ENCODE data around the gene LCN12.

Gene LCN12

DNA sequence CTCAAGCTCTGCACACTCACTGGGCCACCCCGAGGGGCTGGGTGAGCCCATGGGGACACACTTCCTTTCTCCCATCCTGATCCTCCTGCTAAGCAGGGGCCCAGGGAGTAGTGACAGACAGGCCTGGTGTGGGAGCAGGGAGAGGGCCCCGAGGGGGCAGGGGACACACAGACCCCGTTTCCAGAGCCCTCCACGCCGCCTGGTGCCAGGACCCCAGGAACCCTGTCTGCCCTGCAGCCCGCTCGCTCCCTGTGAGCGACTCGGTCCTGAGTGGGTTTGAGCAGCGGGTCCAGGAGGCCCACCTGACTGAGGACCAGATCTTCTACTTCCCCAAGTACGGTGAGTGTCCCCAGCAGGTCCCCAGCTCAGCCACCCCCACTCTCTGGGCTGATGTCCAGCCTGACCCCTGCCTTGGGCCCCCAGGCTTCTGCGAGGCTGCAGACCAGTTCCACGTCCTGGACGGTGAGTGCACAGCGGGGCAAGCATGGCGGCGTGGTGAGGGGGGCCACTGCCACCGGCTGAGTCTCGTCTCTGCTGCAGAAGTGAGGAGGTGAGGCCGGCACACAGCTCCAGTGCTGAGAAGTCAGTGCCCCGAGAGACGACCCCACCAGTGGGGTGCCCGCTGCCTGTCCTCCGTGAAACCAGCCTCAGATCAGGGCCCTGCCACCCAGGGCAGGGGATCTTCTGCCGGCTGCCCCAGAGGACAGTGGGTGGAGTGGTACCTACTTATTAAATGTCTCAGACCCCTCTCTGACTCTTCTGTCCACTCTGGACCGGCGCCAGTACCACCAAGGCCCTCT, 5.6 kb upstream of the LCN12 start:
- H3K4me3 Mint-ChIP-seq, result no peak overlapping the region
- ATAC-seq (replicated peaks) (no peak), DNase-seq (no peak)
- peaks cover 10 to 24% of the 10 kb centered on the region in 2 donors for H3K4me1 Mint-ChIP-seq
- H3K27ac Mint-ChIP-seq, result no peak overlapping the region
- H3K9me3 Mint-ChIP-seq, result no peaks in the 10 kb centered on the region
- H3K27me3 Mint-ChIP-seq, result no peaks in the 10 kb centered on the region
- peaks cover 4 to 12% of the 10 kb centered on the region in 2 donors for H3K36me3 Mint-ChIP-seq

DNA sequence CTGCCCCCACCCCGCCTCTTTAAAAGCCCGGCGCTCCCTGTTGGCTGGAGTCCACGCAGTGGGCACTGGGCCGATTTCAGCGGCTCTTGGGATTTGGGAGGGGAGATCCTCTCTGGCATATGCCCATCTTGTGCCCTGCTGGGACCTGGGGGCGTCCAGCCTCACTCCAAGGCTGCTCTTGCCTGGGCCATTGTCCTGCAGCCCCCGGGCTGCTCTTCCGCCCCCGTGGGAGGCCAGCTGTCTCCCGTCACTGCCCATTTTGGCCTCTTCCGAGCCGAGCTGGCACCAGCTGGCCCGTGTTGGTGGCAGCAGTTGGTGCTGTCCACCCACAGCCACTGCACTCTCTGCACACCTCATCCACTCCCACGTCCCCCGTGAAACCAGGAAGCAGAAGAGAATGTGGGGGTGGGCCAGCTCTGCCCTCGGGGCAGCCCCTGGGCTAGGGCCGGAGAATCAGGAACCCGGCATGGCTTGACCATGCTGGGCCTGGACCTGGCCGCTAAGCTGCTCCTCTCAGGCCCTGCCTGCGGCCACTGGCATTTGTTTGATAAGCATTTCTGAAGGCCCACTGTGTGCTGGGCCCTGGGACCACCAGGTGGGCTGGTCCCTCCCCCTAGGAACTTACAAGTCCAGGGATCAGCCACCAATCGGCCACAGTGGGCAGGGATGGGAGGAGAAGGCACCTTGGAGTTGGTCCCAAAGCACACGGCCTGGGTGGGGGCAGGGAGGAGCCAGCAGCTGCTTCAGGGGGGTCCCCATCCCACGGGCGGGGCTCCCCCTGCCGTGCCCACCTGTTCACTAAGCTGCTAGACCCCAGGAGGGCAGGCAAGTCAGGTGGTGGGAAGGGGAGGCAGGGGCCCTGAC, 4.8 kb upstream of the LCN12 start:
- ATAC-seq (replicated peaks) (no peak), DNase-seq (no peak)
- H3K36me3 Mint-ChIP-seq, result peaks cover 0 to 3% of the 10 kb centered on the region in 2 donors
- H3K4me1 Mint-ChIP-seq, result peaks cover 8 to 24% of the 10 kb centered on the region in 2 donors
- H3K9me3 Mint-ChIP-seq, result no peaks in the 10 kb centered on the region
- no peak overlapping the region for H3K27ac Mint-ChIP-seq
- no peaks in the 10 kb centered on the region for H3K27me3 Mint-ChIP-seq
- no peak overlapping the region for H3K4me3 Mint-ChIP-seq

DNA sequence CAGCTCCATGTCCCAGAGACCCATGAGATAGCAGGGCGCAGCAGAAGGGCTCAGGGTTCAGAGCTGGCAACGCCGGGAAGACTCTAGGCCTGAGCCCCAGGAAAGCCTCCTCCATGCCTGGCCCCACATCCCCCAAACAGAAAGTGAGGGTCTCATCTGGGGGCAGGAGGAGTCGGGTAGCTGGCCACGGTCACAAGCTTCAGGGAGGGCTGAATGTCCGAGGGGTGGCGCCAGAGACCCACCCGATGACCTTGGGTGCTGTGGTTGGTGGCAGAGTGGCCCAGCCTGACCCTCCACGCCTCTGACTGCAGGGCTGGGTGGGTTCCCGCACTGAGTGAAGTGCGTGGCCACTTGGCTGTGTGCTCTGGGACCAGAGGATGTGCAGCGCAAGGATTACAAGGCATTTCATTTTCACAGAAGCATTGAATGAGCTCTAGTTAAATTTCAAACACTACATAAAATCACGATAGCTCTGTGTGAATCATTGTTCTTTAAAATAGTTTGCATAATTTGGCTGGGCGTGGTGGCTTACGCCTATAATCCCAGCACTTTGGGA, 4.0 kb upstream of the LCN12 start:
- no peak for ATAC-seq (replicated peaks)
- Mint-ChIP-seq H3K4me3 (peak overlapping the region in 1 of 2 donors; percentile 13), H3K4me1 (peaks cover 8 to 24% of the 10 kb centered on the region in 2 donors), H3K9me3 (no peaks in the 10 kb centered on the region), H3K36me3 (no peaks in the 10 kb centered on the region), H3K27me3 (no peaks in the 10 kb centered on the region), H3K27ac (no peak overlapping the region)
- no peak for DNase-seq

DNA sequence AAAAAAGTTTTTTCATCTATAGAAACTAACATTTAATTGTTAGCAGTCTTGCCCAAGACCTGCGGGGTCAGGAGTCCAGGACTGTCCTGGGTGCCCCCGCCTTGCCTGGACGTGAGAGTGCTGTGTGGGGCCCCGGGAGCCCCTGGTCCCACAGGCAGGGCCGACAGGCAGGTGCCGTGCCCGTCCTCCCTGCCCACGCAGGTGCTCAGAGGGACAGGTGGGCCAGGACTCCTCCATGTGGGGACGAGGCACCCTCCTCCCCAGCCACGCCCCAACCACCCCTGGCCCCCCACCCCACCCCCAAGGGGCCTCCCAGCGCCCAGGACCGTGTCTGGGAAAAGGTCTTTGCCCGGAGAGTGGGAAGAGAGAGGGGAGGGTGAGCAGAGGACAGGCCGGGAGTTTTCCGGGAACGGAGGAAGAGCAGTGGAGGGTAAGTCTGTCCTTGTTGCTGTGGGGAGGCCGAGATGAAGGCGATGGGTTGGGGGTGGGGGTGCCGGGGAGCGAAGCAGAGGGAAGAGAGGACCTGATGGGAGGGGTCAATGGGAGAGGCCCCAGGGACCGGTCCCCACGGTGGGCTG, 2.7 kb upstream of the LCN12 start:
- peak overlapping the region; percentile 81 for H3K27ac Mint-ChIP-seq
- peaks cover 8 to 24% of the 10 kb centered on the region in 2 donors for H3K4me1 Mint-ChIP-seq
- H3K36me3 Mint-ChIP-seq, result no peaks in the 10 kb centered on the region
- no peaks in the 10 kb centered on the region for H3K9me3 Mint-ChIP-seq
- ATAC-seq (replicated peaks), result no peak
- peak overlapping the region; percentile 87 to 94 for H3K4me3 Mint-ChIP-seq
- no peaks in the 10 kb centered on the region for H3K27me3 Mint-ChIP-seq
- DNase-seq, result no peak

DNA sequence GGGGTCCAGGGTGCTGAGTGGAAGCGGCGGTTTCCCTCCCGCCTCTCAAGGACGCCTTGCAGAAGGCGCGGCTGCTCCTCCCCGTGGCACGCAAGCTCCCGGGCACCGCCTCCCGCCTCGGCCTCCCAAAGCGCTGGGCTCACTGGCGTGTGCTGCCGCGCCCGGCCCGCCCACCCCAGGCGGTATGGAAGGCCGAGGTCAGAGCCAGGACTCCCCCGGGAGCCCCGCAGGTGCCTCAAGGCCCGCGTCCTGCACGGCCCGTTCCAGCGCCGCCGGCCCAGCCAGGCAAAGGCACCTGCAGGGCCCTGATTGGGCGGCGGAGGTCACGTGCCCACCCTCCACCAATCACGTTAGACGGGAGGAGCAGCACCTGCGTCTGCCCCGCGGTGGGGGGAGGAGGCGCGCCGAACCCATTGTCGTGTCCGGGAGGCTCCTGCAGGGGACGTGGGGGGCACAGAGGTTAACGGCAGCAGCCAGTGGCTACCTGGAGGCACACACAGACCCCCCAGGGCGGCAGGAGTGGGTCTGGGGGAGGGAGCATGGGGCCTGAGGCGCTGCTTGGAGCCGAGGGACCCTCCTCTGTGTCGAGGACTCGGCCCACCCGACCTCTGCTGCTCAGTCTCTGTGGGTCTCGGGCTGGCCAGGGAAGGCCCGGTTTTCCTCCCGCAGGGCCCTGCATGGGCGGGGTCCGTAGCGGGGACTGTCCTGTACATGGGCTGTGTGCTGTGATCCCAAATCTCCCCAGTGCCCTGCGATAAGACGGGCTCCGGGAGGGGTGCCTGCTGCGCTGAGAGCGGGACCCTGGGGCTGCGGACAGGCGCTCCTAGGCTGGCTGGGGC, 2.0 kb upstream of the LCN12 start:
- ATAC-seq (replicated peaks) (peak; percentile 95 to 96), DNase-seq (peak; percentile 94)
- Mint-ChIP-seq H3K9me3 (no peaks in the 10 kb centered on the region), H3K27ac (peak overlapping the region; percentile 93), H3K36me3 (no peaks in the 10 kb centered on the region), H3K27me3 (no peaks in the 10 kb centered on the region), H3K4me3 (peak overlapping the region; percentile 91 to 94), H3K4me1 (peaks cover 6 to 19% of the 10 kb centered on the region in 2 donors)

DNA sequence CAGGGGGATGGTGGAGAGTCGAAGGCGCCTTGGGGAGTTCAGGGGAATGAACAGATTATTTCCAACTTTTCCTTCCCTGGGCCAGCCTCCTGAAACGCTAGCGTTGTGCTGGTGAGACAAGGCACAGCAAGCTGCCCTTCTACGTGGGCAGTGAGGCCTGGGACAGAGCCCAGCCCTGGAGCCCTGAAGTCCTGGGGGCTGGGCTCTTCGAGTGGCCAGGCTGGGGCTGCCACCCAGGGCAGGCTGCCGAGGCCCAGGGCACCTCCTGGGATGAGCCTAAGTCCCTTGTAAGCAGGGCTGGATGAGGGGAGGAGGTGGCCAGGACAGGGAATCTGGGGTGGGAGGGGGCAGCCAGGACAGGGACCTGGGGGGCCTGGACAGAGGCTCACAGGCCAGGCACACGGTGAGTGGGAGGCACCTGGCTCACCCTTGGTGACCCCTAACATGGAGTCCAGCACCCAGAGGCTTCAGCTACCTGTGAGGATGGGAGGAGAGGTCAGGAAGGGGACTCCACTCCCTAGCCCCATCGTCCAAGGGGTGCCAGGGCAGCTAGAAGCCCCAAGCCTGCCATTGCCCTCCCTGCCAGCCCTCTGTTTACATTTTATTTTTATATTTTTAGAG, 1.3 kb upstream of the LCN12 start:
- Mint-ChIP-seq H3K27ac (peak overlapping the region; percentile 93), H3K36me3 (no peaks in the 10 kb centered on the region), H3K27me3 (no peaks in the 10 kb centered on the region), H3K4me1 (peaks cover 6 to 19% of the 10 kb centered on the region in 2 donors), H3K4me3 (peak overlapping the region; percentile 91 to 94), H3K9me3 (no peaks in the 10 kb centered on the region)
- no peak for DNase-seq
- ATAC-seq (replicated peaks), result no peak

DNA sequence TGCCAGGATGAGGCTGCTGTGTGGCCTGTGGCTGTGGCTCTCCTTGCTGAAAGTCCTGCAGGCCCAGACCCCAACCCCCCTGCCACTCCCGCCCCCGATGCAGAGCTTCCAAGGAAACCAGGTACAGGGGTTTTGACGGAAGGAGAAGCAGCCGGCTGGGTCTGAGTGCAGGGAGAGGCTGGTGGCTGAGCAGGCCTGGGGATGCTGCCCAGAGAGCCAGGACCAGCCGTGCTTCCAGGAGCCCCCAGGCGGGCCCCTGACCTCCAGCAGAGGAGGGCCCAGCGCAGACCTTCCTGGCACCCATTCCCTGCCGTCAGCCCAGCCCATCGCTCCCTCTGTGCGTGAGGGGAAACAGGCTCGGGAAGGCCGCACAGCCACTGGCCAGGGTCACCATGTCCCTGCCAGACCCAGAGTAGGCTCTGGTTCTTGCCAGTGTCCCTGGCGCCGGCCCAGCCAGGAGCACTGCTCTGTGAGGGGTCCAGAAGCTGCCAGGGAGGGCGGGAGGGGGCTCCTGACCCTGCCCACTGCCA, 313 bp downstream of the LCN12 start:
- peaks cover 0 to 9% of the 10 kb centered on the region in 2 donors for H3K27me3 Mint-ChIP-seq
- no peak overlapping the region for H3K4me3 Mint-ChIP-seq
- H3K9me3 Mint-ChIP-seq, result peaks cover 6% of the 10 kb centered on the region in 2 donors
- ATAC-seq (replicated peaks), result no peak
- no peak overlapping the region for H3K27ac Mint-ChIP-seq
- no peak for DNase-seq
- H3K4me1 Mint-ChIP-seq, result peaks cover 4 to 13% of the 10 kb centered on the region in 2 donors
- peaks cover 0 to 5% of the 10 kb centered on the region in 2 donors for H3K36me3 Mint-ChIP-seq

DNA sequence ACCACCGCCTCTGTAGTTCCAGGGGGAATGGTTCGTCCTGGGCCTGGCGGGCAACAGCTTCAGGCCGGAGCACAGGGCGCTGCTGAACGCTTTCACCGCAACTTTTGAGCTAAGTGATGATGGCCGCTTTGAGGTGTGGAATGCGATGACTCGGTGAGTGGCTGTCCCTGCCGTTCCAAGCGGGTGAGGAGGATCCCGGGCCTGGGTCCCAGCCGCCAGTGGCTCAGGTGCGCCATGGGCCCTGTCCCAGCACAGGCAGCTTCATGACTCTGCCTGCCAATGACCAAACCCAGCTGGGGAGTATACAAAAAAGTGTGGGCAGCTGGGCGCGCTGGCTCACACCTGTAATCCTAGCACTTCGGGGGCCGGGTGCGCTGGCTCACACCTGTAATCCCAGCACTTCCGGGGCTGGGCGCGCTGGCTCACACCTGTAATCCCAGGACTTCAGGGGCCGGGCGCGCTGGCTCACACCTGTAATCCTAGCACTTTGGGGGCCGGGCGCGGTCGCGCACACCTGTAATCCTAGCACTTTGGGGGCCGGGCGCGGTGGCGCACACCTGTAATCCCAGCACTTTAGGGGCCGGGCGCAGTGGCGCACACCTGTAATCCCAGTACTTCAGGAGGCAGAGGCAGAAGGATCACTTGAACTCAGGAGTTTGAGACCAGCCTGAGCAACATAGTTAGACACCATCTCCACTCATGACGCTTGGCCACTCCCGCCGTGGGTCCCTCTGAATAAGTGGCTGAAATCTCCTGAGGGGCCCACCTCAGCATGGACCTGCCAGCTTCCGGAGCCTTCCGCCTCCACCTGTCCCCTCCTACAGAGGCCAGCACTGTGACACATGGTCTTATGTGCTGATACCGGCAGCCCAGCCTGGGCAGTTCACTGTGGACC, 1.1 kb downstream of the LCN12 start:
- no peak for ATAC-seq (replicated peaks)
- Mint-ChIP-seq H3K4me3 (no peak overlapping the region), H3K36me3 (peaks cover 0 to 5% of the 10 kb centered on the region in 2 donors), H3K27me3 (peaks cover 0 to 9% of the 10 kb centered on the region in 2 donors), H3K9me3 (peaks cover 6% of the 10 kb centered on the region in 2 donors), H3K27ac (no peak overlapping the region), H3K4me1 (peaks cover 4 to 10% of the 10 kb centered on the region in 2 donors)
- no peak for DNase-seq

DNA sequence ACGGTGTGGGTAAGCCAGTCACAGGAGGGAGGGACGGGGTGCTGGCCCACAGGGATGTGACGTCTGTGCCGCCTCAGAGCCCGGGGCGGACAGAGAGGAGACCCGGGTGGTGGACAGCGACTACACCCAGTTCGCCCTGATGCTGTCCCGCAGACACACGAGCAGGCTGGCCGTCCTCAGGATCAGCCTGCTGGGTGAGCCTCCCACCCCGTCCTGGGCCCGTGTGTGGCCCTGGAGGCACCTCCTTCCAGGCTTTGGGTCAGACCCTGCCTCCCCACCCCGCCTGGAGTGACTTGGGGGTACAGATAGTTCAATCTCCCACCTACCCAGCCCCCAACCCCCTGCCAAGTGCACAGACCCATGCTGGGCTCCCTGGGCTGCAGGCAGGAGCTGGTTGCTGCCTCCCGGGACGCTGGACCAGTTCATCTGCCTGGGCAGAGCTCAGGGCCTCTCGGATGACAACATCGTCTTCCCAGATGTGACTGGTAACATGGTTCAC, 1.7 kb downstream of the LCN12 start:
- ATAC-seq (replicated peaks) (no peak), DNase-seq (no peak)
- H3K27me3 Mint-ChIP-seq, result peaks cover 3 to 11% of the 10 kb centered on the region in 2 donors
- peaks cover 4 to 10% of the 10 kb centered on the region in 2 donors for H3K4me1 Mint-ChIP-seq
- peaks cover 2 to 5% of the 10 kb centered on the region in 2 donors for H3K36me3 Mint-ChIP-seq
- no peak overlapping the region for H3K27ac Mint-ChIP-seq
- H3K4me3 Mint-ChIP-seq, result no peak overlapping the region
- H3K9me3 Mint-ChIP-seq, result peaks cover 6% of the 10 kb centered on the region in 2 donors

DNA sequence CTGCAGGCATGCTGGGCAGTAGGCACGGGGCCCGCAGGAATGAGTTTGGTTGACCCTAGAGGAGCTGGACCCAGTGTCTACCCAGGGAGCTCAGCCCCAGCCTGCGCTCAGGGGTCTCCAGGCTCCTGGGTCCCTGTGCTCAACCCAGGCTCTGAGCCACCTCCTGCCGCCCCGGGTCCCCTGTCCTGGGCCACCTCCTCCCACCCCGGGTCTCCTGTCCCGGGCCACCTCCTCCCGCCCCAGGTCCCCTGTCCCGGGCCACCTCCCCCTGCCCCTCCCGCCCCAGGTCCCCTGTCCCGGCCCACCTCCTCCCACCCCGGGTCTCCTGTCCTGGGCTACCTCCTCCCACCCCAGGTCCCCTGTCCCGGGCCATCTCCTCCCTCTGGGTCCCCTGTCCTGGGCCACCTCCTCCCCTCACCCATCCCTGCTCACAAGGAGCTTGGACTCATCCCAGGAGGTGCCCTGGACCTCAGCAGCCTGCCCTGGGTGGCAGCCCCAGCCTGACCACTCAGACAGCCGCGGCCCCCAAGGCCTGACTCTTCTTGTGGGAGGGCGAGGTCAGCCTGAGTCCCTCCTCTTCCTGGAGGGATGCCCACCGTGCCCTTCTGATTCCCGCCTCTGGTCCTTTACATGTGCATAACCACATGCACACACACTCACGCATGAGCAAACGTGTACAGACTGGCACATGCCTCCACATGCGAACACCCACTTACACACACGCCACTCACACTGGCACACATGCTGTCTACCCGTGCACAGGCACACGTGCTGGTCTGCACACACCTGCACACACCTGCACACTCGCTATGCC, 2.4 kb downstream of the LCN12 start:
- H3K4me1 Mint-ChIP-seq, result peaks cover 4 to 10% of the 10 kb centered on the region in 2 donors
- H3K9me3 Mint-ChIP-seq, result peaks cover 6% of the 10 kb centered on the region in 2 donors
- peaks cover 3 to 5% of the 10 kb centered on the region in 2 donors for H3K36me3 Mint-ChIP-seq
- no peak overlapping the region for H3K4me3 Mint-ChIP-seq
- ATAC-seq (replicated peaks) (no peak), DNase-seq (no peak)
- no peak overlapping the region for H3K27ac Mint-ChIP-seq
- peaks cover 6 to 16% of the 10 kb centered on the region in 2 donors for H3K27me3 Mint-ChIP-seq

DNA sequence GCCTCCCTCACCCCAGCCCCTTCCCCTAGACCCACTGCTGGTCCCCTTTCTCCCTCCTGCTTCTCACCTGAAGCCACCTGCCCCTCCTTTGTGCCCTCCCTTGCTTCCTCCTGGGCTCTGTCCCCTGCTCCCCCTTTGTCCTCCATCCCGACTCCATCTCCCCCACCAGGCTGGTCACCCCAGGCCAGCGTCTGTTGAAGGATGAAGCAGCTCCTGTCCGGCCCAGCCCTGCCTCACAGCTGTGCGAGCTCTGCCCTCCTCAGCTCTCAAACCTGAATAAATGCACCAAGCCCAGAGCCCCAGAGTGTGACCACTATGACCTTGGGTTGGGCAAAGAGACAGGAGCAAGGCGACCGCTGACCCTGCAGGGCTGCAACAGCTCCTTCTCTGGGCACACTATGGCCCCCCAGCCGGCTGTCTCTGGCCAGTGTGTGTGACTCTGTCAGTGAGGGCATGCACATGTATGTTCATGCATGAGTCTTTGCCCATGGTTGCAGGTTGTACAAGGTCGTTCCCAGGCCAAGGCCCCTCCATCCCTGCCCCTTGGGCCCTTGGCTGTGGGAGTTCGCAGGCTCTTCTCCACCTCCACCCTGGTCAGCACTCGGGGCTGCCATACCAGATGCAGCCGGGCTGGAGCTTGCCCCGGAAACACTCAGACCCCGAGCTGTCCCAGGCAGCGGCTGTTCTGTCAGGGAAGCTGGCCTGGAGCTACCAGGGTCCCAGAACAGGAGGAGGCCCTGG, 3.3 kb downstream of the LCN12 start:
- Mint-ChIP-seq H3K36me3 (peaks cover 3 to 5% of the 10 kb centered on the region in 2 donors), H3K27me3 (peaks cover 6 to 16% of the 10 kb centered on the region in 2 donors), H3K4me3 (no peak overlapping the region), H3K4me1 (peaks cover under 1 to 4% of the 10 kb centered on the region in 2 donors), H3K27ac (no peak overlapping the region), H3K9me3 (peaks cover 6% of the 10 kb centered on the region in 2 donors)
- DNase-seq, result no peak
- no peak for ATAC-seq (replicated peaks)

Data from stimulated activated naive B cell treated with anti-CD40 and anti-IgM and Interleukin-4, amounts not matched to agents 10 μg/mL and 1 μg/mL and 100 μg/mL, for 72 hours (primary cell).